Keratinocyte (primary cell): ENCODE results near the gene ZNF544. TPM values are rescaled to one million over a fixed set of nuclear protein-coding genes. Genes with fewer than 3 reads are reported as not detected.

Experiments used
- DNase-seq: peaks from one replicate; pipeline ENCODE4 v3.0.0-alpha.2; 2011; ENCODE audit warnings: low read depth, missing footprints, low spot score
- FAIRE-seq: peaks from 2 replicates; lab custom pipeline; 2011; peaks lifted over from hg19 to GRCh38; lab: Jason Lieb, UNC
- H2AFZ ChIP-seq: 2 replicates; pipeline ENCODE4 v1.6.0; 2012; ENCODE audit warnings: low read length, control low read depth, inconsistent platforms; ENCODE audit not compliant: control insufficient read depth
- H3K27ac ChIP-seq: 2 replicates; pipeline ENCODE4 v1.5.1; 2011; ENCODE audit warnings: low read length; ENCODE audit not compliant: control insufficient read depth, insufficient read depth
- H3K27me3 ChIP-seq: 3 replicates; pipeline ENCODE4 v1.6.0; 2011; ENCODE audit warnings: low read length; ENCODE audit not compliant: control insufficient read depth, insufficient read depth; ENCODE audit errors: extremely low read depth
- H3K36me3 ChIP-seq, 2 experiments: 2 replicates in 1 of 2; 3 replicates in 1 of 2; pipeline ENCODE4 v1.5.1; 2011; ENCODE audit warnings: low read length in 2 of 2, mild to moderate bottlenecking in 1 of 2; ENCODE audit not compliant: control insufficient read depth in 2 of 2, insufficient read depth in 2 of 2; ENCODE audit errors: extremely low read depth in 1 of 2
- H3K4me1 ChIP-seq: 3 replicates; pipeline ENCODE4 v1.5.1; 2011; ENCODE audit warnings: low read length; ENCODE audit not compliant: control insufficient read depth, insufficient read depth; ENCODE audit errors: extremely low read depth
- H3K4me2 ChIP-seq: 3 replicates; pipeline ENCODE4 v1.6.0; 2011; ENCODE audit warnings: low read depth, low read length; ENCODE audit not compliant: control insufficient read depth, insufficient read depth; ENCODE audit errors: extremely low read depth
- H3K4me3 ChIP-seq, 3 experiments: fragments of 200-600 bp in 1 of 3; sonication (generic) in 1 of 3; 2 replicates in 2 of 3; 3 replicates in 1 of 3; pipeline ENCODE4 v1.5.1; 2011 to 2016; ENCODE audit warnings: low read length in 3 of 3, mild to moderate bottlenecking in 3 of 3, control low read depth in 2 of 3, inconsistent platforms in 1 of 3, low read depth in 1 of 3, mixed read lengths in 1 of 3, mixed run types in 1 of 3, moderate library complexity in 1 of 3; ENCODE audit not compliant: control insufficient read depth in 2 of 3, insufficient read depth in 2 of 3; ENCODE audit errors: extremely low read depth in 1 of 3
- H3K79me2 ChIP-seq: 2 replicates; pipeline ENCODE4 v1.6.0; 2012; ENCODE audit warnings: low read length; ENCODE audit not compliant: control insufficient read depth, insufficient read depth
- H3K9ac ChIP-seq: 3 replicates; pipeline ENCODE4 v1.6.0; 2011; ENCODE audit warnings: low read length; ENCODE audit not compliant: control insufficient read depth, insufficient read depth; ENCODE audit errors: extremely low read depth
- H3K9me1 ChIP-seq: 3 replicates; pipeline ENCODE4 v1.6.0; 2011; ENCODE audit warnings: low read length; ENCODE audit not compliant: control insufficient read depth, insufficient read depth; ENCODE audit errors: extremely low read depth
- H3K9me3 ChIP-seq: 2 replicates; pipeline ENCODE4 v1.5.1; 2012; ENCODE audit warnings: low read depth, low read length; ENCODE audit not compliant: control insufficient read depth
- H4K20me1 ChIP-seq: 3 replicates; pipeline ENCODE4 v1.6.0; 2011; ENCODE audit warnings: low read length; ENCODE audit not compliant: control insufficient read depth, insufficient read depth; ENCODE audit errors: extremely low read depth
- EZH2 ChIP-seq: IDR thresholded peaks from one replicate; pipeline ENCODE4 v1.6.1; 2012; ENCODE audit warnings: inconsistent platforms, mild to moderate bottlenecking, low read length, moderate library complexity
- dilution Hi-C: fragments of 300-500 bp; cut with MboI; formaldehyde crosslinking; loops from one replicate; pipeline ENCODE4 v1.7.0; 2020; ENCODE audit warnings: low sequenced_read_pairs; ENCODE audit not compliant: extremely low pct_ligation_motif_present
- polyA plus RNA-seq, 5 experiments: library from polyadenylated mRNA; depleted of rRNA in 3 of 5; stranded (reverse) in 3 of 5; stranded (forward) in 1 of 5; unstranded in 1 of 5; fragments of >200 nt; gene quantifications; 1 replicate in 1 of 5; 2 replicates in 3 of 5; 3 replicates in 1 of 5; pipeline versions ENCODE4 v1.2.1 to v1.2.3, GENCODE V29; 2011 to 2012; ENCODE audit warnings: missing spikeins in 2 of 5, low read depth in 1 of 5, low replicate concordance in 1 of 5
- TF ChIP-seq, protein P1 (sequence below), 3 experiments: IDR thresholded peaks in 1 of 3; conservative IDR thresholded peaks in 1 of 3; optimal IDR thresholded peaks in 1 of 3; 2 replicates in 2 of 3; 3 replicates in 1 of 3; pipeline versions ENCODE3 to v1.5.1; 2011; ENCODE audit warnings: low read length in 3 of 3, mild to moderate bottlenecking in 3 of 3, moderate library complexity in 2 of 3, control low read depth in 1 of 3, inconsistent platforms in 1 of 3; ENCODE audit not compliant: insufficient read depth in 2 of 3; ENCODE audit errors: extremely low read depth in 1 of 3

The ZNF544 gene
- polyA plus RNA-seq, 1 donor (not counting 4 experiments of a cell fraction or from before 2014, with no cell fraction given), result 30.9 TPM

DNA sequence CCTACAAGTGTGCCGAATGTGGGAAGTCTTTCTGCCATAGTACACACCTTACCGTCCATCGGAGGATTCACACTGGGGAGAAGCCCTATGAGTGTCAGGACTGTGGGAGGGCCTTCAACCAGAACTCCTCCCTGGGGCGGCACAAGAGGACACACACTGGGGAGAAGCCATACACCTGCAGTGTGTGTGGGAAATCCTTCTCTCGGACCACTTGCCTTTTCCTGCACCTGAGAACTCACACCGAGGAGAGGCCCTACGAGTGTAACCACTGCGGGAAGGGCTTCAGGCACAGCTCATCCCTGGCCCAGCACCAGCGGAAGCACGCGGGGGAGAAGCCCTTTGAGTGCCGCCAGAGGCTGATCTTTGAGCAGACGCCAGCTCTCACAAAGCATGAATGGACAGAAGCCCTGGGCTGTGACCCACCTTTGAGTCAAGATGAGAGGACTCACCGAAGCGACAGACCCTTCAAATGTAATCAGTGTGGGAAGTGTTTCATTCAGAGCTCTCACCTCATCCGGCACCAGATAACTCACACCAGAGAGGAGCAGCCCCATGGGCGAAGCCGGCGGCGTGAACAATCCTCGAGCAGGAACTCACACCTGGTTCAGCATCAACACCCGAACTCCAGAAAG is 66.1 kb downstream of the ZNF544 start:
- Histone ChIP-seq H3K9me1 (no peaks in the 10 kb centered on the region), H2AFZ (no peak overlapping the region), H3K27ac (no peak overlapping the region), H4K20me1 (no peaks in the 10 kb centered on the region), H3K36me3 (peaks cover 17 to 36% of the 10 kb centered on the region in 2 experiments), H3K27me3 (no peaks in the 10 kb centered on the region), H3K9me3 (peaks cover 13% of the 10 kb centered on the region), H3K79me2 (peaks cover 2% of the 10 kb centered on the region), H3K4me1 (no peaks in the 10 kb centered on the region), H3K9ac (no peak overlapping the region), H3K4me3 (no peak overlapping the region), H3K4me2 (no peak overlapping the region)
- FAIRE-seq, result no peak
- dilution Hi-C loops, result no loop called here
- TF ChIP-seq EZH2, result no peak
- TF ChIP-seq, protein P1, sequence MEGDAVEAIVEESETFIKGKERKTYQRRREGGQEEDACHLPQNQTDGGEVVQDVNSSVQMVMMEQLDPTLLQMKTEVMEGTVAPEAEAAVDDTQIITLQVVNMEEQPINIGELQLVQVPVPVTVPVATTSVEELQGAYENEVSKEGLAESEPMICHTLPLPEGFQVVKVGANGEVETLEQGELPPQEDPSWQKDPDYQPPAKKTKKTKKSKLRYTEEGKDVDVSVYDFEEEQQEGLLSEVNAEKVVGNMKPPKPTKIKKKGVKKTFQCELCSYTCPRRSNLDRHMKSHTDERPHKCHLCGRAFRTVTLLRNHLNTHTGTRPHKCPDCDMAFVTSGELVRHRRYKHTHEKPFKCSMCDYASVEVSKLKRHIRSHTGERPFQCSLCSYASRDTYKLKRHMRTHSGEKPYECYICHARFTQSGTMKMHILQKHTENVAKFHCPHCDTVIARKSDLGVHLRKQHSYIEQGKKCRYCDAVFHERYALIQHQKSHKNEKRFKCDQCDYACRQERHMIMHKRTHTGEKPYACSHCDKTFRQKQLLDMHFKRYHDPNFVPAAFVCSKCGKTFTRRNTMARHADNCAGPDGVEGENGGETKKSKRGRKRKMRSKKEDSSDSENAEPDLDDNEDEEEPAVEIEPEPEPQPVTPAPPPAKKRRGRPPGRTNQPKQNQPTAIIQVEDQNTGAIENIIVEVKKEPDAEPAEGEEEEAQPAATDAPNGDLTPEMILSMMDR (optimal IDR thresholded peaks at IDR 0.05 in 1 of 3, IDR thresholded peaks at IDR 0.05 in 1 of 3, conservative IDR thresholded peaks at IDR 0.05 in 1 of 3; ENCODE audit: extremely low read depth in 1 of 3, insufficient read depth in 2 of 3, low read length in 3 of 3), result no peak
- DNase-seq, result no peak

DNA sequence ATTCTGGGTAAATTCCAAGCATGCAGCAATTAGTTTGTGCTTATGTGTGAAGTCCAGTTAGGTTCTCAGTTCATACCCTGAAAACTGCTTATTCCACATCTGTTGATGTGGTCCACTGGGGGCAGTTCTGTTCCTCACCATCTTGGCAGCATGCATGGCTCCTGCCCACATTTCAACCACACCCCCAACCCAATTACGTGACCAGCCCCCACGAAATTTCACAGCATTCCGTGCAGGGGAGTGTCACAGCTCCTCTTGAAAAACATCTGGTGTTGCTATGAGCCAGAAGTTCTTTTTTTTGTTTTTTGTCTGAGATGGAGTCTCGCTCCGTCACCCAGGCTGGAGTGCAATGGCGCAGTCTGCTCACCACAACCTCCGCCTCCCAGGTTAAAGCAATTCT is 67.4 kb downstream of the ZNF544 start:
- TF ChIP-seq EZH2, result no peak
- TF ChIP-seq, protein P1 (optimal IDR thresholded peaks at IDR 0.05 in 1 of 3, IDR thresholded peaks at IDR 0.05 in 1 of 3, conservative IDR thresholded peaks at IDR 0.05 in 1 of 3; ENCODE audit: extremely low read depth in 1 of 3, insufficient read depth in 2 of 3, low read length in 3 of 3), result no peak
- no peak overlapping the region for H3K9ac ChIP-seq
- FAIRE-seq (no peak), DNase-seq (no peak)
- dilution Hi-C loops, result no loop called here
- no peak overlapping the region for H2AFZ ChIP-seq
- H3K27ac ChIP-seq, result no peak overlapping the region
- no peak overlapping the region for H3K4me3 ChIP-seq
- H3K4me1 ChIP-seq, result no peaks in the 10 kb centered on the region
- no peaks in the 10 kb centered on the region for H3K27me3 ChIP-seq
- H3K9me3 ChIP-seq, result peaks cover 13% of the 10 kb centered on the region
- no peak overlapping the region for H3K4me2 ChIP-seq
- peaks cover 24 to 32% of the 10 kb centered on the region in 2 experiments for H3K36me3 ChIP-seq
- no peaks in the 10 kb centered on the region for H4K20me1 ChIP-seq
- no peaks in the 10 kb centered on the region for H3K9me1 ChIP-seq
- H3K79me2 ChIP-seq, result peaks cover 7% of the 10 kb centered on the region
